ENCODE data around the gene GASK1B.

DNA sequence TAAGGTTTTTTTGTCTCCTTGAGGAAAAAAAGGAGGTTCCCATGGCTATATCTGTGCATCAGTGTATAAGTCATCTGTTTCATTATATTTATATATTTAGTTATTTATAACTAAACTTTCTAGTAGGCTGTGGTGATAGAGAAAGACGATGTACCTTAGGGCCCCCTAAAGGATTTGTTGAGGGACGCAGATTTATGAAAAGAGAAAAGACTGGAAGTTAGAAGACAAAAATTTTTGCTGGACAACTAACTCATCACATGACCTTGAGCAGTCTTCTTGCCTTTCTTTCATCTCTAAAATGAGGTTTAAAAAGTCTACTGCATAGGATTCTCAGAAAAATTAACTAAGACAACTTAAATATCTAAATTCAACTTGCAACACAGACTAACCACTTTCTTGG, 6.1 kb downstream of the GASK1B start:
- no peak for TF ChIP-seq YY1 (IDR thresholded peaks at IDR 0.05; ENCODE audit: insufficient read depth, insufficient read length)
- TF ChIP-seq ZNF274 (IDR thresholded peaks at IDR 0.05; ENCODE audit: low read depth, low read length) = no peak
